ENCODE data around the gene RAB43.
"Not testable (repeated sequence)": the region's sequence is repeated elsewhere in the genome, so short reads cannot be mapped to it uniquely, and the experiment has no call there.

Gene RAB43

DNA sequence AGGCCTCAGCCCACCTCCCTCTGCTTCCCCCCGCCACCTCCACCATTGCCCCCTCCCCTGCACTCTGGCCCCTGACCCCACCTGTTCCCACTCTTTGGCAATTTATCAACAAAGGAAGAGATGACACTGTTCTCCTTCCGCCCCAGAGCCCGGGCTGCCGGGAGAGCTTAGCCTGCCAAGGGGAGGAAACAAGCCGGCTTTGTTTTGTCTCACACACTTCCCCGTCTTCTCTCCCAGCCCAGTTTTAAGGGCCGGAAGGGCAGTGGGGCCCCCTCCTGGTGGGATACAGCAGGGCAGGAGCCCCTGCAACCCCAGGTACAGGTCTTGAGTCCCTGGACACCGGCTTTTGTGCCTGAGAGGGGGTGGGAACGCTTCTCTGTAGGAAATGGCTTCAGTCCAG lies 33.7 kb downstream of the RAB43 start:
- not testable (repeated sequence) for DNase-seq (ENCODE audit: low spot score)

DNA sequence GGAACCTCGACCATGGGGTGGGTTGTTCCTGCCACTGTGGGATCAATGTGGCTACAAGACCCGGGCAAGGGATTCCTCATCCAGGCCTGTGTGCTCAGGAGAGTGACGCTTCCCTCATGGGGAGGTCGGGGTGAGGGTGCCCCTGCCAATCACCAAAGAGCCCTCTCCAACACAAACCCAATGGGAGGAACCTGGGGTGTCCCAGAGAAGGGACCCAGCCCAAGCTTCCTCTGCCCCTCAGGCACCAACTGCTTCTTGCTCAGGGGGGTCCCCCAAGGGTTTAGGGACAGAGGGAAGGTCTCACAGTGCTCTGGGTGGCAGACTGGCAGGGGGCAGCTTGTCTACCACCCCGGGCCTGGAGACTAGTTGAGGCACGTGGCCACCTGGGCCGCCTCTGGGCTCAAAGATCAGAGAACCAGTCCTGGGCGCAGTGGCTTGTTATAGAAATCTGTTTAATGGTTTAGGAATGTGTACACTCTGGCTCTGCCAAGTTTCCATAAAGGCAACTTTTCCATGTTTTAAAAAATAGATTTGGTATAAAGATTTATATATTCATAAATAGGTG lies 34.4 kb downstream of the RAB43 start:
- no peak for DNase-seq (ENCODE audit: low spot score)

- DNase-seq (ENCODE audit: low spot score), result no peak
These were observed 35.8 kb downstream of the RAB43 start for GRCh38 chr3:129085818-129086217.

GRCh38 chr3:129085165-129085715 lies 36.4 kb downstream of the RAB43 start:
- DNase-seq (ENCODE audit: low spot score), result no peak

GRCh38 chr3:129084501-129084900 lies 37.1 kb downstream of the RAB43 start:
- DNase-seq (ENCODE audit: low spot score), result no peak

DNA sequence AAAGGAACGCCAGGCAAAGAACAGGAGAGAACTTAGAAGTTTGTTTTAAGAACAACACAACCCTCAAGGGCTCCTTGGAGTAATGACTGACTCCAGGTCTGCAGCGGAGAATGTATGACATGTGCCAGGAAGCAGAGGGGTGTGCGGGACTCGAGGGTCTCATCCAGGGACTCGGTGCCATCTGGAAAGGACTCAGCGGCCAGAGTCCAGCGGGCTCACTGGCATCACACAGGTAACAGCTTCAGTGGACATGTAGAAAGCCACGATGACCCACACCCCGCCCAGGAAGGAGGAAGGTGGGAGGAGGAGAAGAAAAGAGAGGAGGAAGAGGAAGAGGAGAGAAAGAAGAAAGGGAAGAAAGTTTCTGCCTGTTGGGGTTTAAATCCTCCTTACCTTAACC lies 39.6 kb downstream of the RAB43 start:
- no peak for DNase-seq (ENCODE audit: low spot score)

- no peak for DNase-seq (ENCODE audit: low spot score)
These were observed 40.1 kb downstream of the RAB43 start for GRCh38 chr3:129081503-129081902.

DNA sequence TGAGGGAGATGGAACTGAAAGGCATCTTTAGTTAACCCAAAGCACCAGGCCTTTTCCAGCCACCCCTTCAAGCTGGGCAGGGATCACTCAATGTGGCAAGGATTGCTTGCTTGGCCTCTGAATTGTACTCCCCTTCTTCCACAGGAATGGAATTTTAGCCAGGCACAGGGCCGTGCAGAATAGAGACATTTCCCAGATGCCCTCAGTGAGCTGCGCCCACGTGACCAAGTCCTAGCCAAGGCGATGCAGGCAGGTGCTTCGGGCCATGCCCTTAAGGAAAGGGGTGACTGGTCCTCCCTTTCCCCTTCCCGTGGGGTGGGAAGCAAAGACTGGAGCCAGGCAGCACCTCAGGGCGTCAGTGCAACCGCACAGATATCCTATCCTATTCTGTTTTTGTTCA lies 43.1 kb downstream of the RAB43 start:
- DNase-seq (ENCODE audit: low spot score), result no peak

GRCh38 chr3:129077222-129077621 lies 44.4 kb downstream of the RAB43 start:
- DNase-seq (ENCODE audit: low spot score), result no peak

GRCh38 chr3:129070086-129070885 lies 51.3 kb downstream of the RAB43 start:
- DNase-seq (ENCODE audit: low spot score), result no peak

DNA sequence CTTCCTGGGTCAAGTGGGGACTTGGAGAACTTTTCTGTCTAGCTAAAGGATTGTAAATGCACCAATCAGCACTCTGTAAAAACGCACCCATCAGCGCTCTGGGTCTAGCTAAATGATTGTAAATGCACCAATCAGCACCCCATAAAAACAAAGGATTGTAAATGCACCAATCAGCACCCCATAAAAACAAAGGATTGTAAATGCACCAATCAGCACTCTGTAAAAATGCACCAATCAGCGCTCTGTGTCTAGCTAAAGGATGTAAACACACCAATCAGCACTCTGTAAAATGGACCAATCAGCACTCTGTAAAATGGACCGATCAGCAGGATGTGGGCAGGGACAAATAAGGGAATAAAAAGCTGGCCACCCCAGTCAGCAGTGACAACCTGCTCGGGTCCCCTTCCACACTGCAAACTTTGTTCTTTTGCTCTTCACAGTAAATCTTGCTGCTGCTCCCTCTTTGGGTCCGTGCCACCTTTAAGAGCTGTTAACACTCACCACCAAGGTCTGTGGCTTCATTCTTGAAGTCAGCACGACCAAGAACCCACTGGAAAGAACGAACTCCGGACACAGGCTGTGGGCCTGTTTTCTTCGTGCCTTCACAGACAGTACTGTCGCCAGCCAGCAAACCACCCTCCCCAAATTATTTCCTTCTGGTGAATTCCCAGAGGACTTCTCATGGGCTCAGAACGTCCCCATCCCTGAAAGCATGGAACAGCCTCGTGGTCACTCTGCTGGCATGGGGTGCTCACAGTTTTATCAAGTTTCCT lies 52.1 kb downstream of the RAB43 start:
- not testable (repeated sequence) for DNase-seq (ENCODE audit: low spot score)

DNA sequence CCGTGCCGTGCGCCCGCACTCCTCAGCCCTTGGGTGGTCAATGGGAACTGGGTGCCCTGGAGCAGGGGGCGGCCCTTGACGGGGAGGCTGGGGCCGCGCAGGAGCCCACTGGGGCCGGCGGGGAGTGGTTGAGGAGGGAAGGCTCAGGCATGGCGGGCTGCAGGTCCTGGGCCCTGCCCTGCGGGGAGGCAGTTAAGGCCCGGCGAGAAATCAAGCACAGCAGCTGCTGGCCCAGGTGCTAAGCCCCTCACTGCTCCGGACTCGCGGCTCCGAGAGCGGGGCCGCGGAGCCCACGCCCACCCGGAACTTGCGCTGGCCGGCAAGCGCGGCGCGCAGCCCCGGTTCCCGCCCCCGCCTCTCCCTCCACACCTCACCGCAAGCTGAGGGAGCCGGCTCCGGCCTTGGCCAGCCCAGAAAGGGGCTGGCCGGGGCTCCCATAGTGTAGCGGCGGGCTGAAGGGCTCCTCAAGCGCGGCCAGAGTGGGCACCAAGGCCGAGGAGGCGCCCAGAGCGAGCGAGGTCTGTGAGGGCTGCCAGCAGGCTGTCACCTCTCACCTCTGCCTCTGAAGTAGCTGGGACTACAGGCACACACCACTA lies 53.2 kb downstream of the RAB43 start:
- DNase-seq (ENCODE audit: low spot score), result no peak

GRCh38 chr3:129067719-129068118 lies 53.9 kb downstream of the RAB43 start:
- not testable (repeated sequence) for DNase-seq (ENCODE audit: low spot score)

DNA sequence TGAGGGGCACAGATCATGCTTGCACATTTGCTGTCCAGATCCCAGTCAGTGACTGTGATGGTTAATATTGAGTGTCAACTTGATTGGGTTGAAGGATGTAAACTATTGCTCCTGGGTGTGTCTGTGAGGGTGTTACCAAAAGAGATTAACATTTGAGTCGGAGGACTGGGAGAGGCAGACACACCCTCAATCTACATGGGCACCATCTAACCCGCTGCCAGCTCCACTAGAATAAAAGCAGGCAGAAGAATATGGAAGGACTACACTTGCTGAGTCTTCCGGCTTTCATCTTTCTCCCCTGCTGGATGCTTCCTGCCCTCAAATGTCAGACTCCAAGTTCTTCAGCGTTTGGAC lies 55.9 kb downstream of the RAB43 start:
- DNase-seq (ENCODE audit: low spot score), result no peak

DNA sequence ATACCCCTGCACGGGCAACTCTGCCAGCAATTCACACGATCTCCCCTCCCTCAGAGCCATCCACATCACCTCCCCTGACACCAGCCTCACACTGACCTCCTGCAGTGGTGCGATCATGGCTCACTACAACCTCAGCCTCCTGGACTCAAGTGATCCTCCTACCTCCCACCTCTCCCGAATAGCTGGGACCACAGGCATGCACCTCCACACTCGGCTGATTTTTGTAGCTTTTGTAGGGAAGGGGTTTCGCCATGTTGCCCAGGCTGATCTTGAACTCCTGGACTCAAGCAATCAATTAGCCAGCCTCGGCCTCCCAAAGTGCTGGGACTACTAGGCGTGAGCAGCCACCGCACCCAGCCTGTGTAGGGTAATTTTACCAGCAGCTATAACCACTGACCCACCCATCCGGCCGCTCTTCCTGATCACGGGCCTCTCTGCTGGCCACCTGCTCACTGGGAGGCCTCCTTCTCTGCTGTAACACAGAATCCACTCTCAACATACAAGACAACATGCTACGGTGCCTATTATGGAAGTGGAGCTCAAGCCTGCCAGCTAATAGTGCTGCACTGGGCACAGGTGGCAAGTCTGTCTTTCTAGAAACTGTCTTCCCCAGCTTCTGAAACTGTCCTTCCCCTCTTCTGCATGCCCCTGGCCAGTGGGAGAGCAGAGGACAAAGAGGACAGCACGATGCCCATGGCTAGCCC lies 56.4 kb downstream of the RAB43 start:
- no peak for DNase-seq (ENCODE audit: low spot score)

DNA sequence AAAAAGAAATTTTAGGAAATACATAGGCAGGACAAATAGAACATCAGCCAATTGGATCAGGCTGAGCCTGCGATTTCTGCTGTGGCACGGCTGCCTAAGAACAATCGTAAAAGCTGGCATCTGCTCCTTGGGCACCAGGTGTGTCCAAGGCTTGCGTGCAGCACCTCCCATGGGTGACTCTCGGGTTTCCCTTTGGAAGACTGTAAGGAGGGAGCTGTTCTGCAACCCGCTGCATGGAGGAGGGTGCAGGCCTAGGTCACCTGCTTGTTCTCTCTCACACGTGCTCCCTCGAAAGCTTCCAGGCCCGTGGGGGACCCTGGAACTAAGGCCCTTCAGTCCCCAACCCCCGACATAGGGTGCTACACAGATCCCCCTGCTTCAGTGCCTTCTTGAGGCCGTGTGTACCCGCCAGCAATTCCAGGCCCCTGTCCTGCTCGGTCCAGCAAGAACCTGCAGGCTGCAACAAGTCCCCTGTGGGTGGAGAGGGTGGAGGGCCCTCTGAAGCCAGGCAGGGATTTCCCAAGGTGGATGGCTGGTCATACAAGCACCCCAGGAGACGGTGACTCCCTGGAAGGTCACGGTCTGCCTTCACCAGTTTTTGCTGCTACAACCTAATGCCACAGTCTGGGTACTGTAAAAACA lies 57.6 kb downstream of the RAB43 start:
- no peak for DNase-seq (ENCODE audit: low spot score)

DNA sequence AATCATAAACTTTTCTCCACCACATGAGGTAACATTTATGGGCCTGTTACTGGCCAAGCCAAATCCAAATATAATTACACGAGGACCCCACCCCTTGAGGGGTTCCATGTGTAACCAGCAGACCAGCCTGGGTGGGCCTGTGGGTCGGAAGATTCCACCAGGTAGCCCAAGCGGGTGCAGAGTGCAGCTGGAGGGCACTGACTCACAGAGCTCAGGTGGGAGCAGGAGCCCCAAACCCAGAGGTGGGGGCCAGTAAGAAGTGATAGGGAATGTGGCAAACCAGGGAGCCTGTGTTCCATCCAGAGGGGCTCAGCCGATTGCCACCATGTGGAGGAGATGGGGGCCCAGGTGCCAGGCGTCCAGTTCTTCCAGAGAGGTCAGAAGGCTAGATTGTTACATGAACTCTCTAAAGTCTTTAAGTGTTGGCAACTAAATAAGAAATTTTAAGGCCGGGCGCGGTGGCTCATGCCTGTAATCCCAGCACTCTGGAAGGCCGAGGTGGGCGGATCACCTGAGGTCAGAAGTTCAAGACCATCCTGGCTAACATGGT lies 58.4 kb downstream of the RAB43 start:
- no peak for DNase-seq (ENCODE audit: low spot score)

DNA sequence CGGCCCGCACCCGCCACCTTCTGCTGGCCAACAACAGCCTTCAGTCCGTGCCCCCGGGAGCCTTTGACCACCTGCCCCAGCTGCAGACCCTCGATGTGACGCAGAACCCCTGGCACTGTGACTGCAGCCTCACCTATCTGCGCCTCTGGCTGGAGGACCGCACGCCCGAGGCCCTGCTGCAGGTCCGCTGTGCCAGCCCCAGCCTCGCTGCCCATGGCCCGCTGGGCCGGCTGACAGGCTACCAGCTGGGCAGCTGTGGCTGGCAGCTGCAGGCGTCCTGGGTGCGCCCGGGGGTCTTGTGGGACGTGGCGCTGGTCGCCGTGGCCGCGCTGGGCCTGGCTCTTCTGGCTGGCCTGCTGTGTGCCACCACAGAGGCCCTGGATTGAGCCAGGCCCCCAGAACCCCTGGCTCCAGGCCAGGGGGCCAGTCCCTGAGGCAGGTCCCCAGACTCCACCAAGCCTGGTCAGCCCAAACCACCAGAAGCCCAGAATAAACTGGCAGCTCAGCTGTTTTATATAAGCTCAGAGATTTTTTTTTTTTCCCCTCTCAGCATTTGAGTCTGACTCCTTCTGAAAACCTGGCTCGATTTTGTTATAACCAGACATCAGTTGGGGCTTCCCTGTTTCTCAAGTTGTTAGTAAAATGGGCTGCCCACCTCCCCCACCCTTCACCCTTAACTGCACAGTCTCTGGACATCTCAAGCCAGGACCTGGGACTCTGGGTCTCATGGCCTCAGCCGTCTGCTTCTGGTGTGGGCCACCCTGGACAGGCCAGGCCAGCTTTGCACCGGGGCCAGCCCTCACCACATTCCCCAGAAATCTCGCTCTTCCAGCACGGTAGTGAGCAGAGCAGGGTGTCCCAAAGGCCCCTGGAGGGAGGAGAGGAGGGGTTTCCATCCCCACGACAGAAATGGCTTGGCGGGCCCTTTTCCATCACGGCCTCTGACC lies 59.4 kb downstream of the RAB43 start:
- DNase-seq (ENCODE audit: low spot score), result no peak

DNA sequence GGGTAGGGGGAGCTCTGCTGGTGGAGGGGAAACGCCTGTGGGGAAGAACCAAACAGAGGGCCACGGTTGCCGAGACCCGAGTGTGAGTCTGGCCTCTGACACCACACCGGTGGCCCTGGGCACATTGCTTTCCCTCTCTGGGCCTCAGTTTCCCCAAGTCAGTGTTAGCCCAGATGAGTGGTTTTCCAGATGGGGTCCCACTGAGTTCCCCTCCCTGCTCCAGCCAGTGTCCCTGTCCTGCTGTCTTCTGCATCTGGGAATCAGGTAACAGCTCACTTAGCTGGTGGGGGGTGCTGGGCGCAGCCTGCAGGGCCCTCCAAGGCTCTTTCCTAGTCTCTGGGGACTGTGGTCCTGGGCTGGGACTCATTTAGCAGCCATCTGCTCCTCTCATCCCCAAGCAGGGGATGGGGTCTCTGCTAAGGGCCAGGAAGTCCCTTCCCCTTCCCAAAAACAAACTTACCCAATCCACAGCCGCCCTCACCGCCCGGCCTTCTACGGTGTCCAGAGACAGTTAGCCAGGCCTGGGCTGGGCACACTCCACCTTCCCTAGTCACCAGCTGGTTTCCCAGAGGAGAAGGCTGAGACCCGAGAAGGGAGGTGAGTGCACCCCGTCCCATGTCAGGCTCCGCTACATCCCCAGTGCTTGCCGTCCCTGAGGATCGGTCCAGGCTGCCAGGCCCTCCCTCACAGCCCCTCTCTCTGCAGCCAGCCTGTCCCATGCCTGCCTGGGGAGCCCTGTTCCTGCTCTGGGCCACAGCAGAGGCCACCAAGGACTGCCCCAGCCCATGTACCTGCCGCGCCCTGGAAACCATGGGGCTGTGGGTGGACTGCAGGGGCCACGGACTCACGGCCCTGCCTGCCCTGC lies 60.3 kb downstream of the RAB43 start:
- DNase-seq (ENCODE audit: low spot score), result no peak

Data from HuH-7 (cell line).